ENCODE results near the gene ZNF326.

DNA sequence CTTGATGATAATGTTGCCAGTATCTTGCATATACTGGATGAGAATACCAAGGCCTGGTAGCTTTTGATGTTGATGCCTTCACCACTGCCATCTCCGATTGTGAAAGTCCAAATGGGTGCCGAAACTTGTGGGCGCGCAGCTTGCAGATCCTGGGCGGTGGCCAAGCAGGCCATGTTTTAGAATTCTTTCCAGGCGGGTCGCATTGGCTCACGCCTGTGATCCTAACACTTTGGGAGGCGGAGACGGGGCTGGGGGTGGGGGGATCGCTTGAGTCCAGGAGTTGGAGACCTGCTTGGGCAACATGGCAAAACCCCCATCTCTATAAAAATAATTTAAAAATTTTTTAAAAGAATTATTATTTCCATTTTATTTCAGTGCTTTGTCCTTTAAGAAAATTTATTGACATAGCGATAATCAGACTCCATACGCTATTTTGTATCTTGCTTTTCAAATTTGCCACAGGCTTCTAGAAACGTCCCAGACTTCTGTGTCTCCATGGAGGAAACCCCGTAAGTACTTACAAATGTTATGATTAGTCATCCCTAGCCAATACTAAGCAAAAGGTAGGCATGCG, 592 bp upstream of the ZNF326 start:
- TF ChIP-seq EZH2 (IDR thresholded peaks at IDR 0.05; ENCODE audit: low read depth), result no peak
- TF ChIP-seq, protein P1, sequence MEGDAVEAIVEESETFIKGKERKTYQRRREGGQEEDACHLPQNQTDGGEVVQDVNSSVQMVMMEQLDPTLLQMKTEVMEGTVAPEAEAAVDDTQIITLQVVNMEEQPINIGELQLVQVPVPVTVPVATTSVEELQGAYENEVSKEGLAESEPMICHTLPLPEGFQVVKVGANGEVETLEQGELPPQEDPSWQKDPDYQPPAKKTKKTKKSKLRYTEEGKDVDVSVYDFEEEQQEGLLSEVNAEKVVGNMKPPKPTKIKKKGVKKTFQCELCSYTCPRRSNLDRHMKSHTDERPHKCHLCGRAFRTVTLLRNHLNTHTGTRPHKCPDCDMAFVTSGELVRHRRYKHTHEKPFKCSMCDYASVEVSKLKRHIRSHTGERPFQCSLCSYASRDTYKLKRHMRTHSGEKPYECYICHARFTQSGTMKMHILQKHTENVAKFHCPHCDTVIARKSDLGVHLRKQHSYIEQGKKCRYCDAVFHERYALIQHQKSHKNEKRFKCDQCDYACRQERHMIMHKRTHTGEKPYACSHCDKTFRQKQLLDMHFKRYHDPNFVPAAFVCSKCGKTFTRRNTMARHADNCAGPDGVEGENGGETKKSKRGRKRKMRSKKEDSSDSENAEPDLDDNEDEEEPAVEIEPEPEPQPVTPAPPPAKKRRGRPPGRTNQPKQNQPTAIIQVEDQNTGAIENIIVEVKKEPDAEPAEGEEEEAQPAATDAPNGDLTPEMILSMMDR (conservative IDR thresholded peaks at IDR 0.05), result no peak

Measured in PC-9 (cell line).